ENCODE results near the gene XAB2.

The XAB2 gene

DNA sequence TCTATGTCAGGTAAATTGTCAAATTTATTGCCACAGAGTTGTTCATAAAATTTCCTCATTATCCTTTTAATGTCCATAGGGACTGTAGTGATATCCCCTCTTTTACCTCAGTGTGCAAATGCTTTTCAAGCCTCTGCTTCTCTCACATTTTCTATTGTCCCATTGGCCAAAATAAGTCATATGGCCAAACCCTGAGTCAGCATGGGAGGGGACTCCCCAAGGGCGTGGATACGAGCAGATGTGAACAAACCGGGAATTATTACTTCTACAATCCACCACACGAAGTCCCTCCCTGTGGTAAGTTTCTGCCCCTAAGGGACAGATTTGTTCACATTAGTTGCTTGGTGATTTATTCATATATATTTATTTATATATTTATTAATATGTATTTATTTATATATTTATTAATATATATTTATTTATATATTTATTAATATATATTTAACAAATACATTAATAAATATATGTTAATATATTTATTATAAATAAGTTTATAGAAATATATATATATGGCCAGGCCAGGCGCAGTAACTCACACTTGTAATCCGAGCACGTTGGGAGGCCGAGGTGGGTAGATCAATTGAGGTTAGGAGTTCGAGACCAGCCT is 53.8 kb downstream of the XAB2 start:
- DNase-seq (ENCODE audit: low read depth): no peak

DNA sequence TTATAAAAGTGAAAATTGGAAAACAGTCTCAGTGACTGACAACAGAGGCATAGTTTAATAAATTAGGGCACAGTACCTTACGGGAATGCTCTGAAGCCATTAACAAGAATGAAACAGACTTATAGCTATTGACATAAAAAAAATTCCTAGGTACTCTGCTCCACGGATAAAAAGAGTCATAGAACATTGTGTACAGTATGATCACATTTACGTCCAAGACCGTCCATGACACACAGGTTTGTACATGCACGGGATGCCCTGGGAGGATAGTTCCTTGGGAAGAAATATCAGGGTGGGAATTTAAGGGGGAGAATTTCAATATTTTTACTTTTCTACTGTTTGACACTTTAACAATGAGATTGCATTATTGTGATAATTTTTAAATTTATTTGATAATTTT is 58.6 kb downstream of the XAB2 start:
- no peak for DNase-seq (ENCODE audit: low read depth)
